Measurements from ENCODE around the gene TREH. TPM values are rescaled to one million over a fixed set of nuclear protein-coding genes. Genes with fewer than 3 reads are reported as not detected.
"Not testable (repeated sequence)": the region's sequence is repeated elsewhere in the genome, so short reads cannot be mapped to it uniquely, and the experiment has no call there.

The TREH gene
- total RNA-seq, 1 donor: not detected

GRCh38 chr11:118687906-118688305 lies 8.5 kb upstream of the TREH start:
- TF ChIP-seq CTCF (IDR thresholded peaks at IDR 0.05; ENCODE audit: insufficient read depth, low read depth, low read length): no peak
- no peak for DNase-seq (ENCODE audit: low read depth)
- no peak overlapping the region for H3K4me3 ChIP-seq (ENCODE audit: low read depth, low read length)

GRCh38 chr11:118684187-118684586 lies 4.7 kb upstream of the TREH start:
- DNase-seq (ENCODE audit: low read depth): no peak
- H3K4me3 ChIP-seq (ENCODE audit: low read depth, low read length): no peak overlapping the region
- no peak for TF ChIP-seq CTCF (IDR thresholded peaks at IDR 0.05; ENCODE audit: insufficient read depth, low read depth, low read length)

DNA sequence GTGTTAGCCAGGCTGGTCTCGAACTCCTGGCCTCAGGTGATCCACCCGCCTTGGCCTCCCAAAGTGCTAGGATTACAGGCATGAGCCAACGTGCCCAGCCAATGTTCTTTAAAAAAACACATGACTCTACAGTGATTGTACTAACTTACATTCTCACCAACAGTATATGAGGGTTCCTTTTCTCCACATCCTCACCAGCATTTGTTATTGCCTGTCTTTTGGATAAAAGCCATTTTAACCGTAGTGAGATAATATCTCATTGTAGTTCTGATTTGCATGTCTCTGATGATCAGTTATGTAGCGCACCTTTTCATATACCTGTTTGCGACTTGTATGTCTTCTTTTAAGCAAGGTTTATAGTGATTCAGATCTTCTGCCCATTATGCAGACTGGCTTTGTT lies 3.5 kb upstream of the TREH start:
- DNase-seq (ENCODE audit: low read depth); H3K4me3 ChIP-seq (ENCODE audit: low read depth, low read length): not testable (repeated sequence)

- no peak for TF ChIP-seq CTCF (IDR thresholded peaks at IDR 0.05; ENCODE audit: insufficient read depth, low read depth, low read length)
- H3K4me3 ChIP-seq (ENCODE audit: low read depth, low read length): no peak overlapping the region
- DNase-seq (ENCODE audit: low read depth): no peak
These were observed 2.9 kb upstream of the TREH start for GRCh38 chr11:118682372-118682771.

DNA sequence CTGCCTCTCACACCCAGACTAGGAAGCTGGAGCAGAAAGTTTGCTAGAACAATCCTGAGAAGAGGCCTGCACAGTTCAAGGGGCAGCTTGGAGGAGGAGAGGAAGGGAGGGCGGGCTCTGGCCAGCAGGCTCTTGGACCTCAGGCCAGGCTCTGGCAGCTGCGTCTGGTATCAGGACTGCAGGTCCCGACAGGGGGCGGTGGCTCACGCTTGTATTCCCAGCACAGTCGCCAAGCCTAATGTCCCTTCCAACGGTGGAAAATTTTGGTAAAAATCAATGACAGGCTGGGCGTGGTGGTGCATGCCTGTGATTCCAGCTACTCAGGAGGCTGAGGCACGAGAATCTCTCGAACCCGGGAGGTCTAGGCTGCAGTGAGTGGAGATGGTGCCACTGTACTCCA lies 542 bp downstream of the TREH start:
- DNase-seq (ENCODE audit: low read depth): peak; percentile 34
- not testable (repeated sequence) for H3K4me3 ChIP-seq (ENCODE audit: low read depth, low read length)
- TF ChIP-seq CTCF (IDR thresholded peaks at IDR 0.05; ENCODE audit: insufficient read depth, low read depth, low read length): peak; percentile 40

GRCh38 chr11:118677977-118678376 lies 1.5 kb downstream of the TREH start:
- no peak for DNase-seq (ENCODE audit: low read depth)
- no peak for TF ChIP-seq CTCF (IDR thresholded peaks at IDR 0.05; ENCODE audit: insufficient read depth, low read depth, low read length)
- H3K4me3 ChIP-seq (ENCODE audit: low read depth, low read length): no peak overlapping the region

- no peak for DNase-seq (ENCODE audit: low read depth)
These were observed 5.4 kb downstream of the TREH start for GRCh38 chr11:118674082-118674435.

More at GRCh38 chr11:118674082-118674435, 5.4 kb downstream of the TREH start:
- no peak overlapping the region for H3K4me3 ChIP-seq (ENCODE audit: low read depth, low read length)
- TF ChIP-seq CTCF (IDR thresholded peaks at IDR 0.05; ENCODE audit: insufficient read depth, low read depth, low read length): no peak

Measured in fibroblast of villous mesenchyme (primary cell).